Peyer's patch (tissue), 4 donors: ENCODE measurements around the gene TOMM70.

Experiments used
- CTCF ChIP-seq, 6 experiments: fragments of 450-650 bp in 4 of 6; fragments of 200-600 bp in 2 of 6; sonication (generic) in 1 of 6; IDR thresholded peaks; one replicate each; pipeline ENCODE4 v1.5.1; 2017 to 2019; ENCODE audit warnings: antibody characterized with exemption in 6 of 6, mild to moderate bottlenecking in 3 of 6, moderate library complexity in 1 of 6
- POLR2A ChIP-seq, 2 donors: fragments of 450-650 bp; IDR thresholded peaks; one replicate each; pipeline ENCODE4 v1.5.1; 2017; ENCODE audit warnings: antibody characterized with exemption in 2 of 2, mild to moderate bottlenecking in 2 of 2, moderate library complexity in 2 of 2

- TF ChIP-seq CTCF (IDR thresholded peaks at IDR 0.05) (no peak), POLR2A (IDR thresholded peaks at IDR 0.05) (no peak)
These were observed 28.4 kb upstream of the TOMM70 start for GRCh38 chr3:100429187-100429716.
